Activated B cell treated with CpG ODN at 0.5 μM for 24 hours (primary cell): ENCODE data around the gene RPGR. TPM values are rescaled to one million over a fixed set of nuclear protein-coding genes. Genes with fewer than 3 reads are reported as not detected.

Experiments used
- ATAC-seq: fragments of 200-7000 bp; cut with Tn5 transposase; one replicate; pipeline ENCODE4 v1.10.0; 2021; ENCODE audit warnings: low read depth, mild to moderate bottlenecking, moderate library complexity
- CTCF ChIA-PET: fragments of 350-600 bp; sonication (Branson Sonifier 250); formaldehyde crosslinking; loops from one replicate; lab custom pipeline; 2021; ENCODE audit warnings: antibody characterized with exemption; lab: Charles Lee
- POLR2A ChIA-PET: fragments of 350-600 bp; sonication (Branson Sonifier 250); formaldehyde crosslinking; loops from one replicate; lab custom pipeline; 2021; ENCODE audit warnings: antibody characterized with exemption; lab: Charles Lee
- DNase-seq: peaks from one replicate; pipeline ENCODE4 v3.0.0; 2022
- H3K27ac Mint-ChIP-seq: one replicate; pipeline ENCODE4 v1.8.0; 2020; ENCODE audit warnings: mixed read lengths
- H3K27me3 Mint-ChIP-seq: one replicate; pipeline ENCODE4 v1.8.0; 2021; ENCODE audit warnings: mixed read lengths
- H3K36me3 Mint-ChIP-seq: one replicate; pipeline ENCODE4 v1.8.0; 2021; ENCODE audit warnings: low read depth, mixed read lengths
- H3K4me1 Mint-ChIP-seq: one replicate; pipeline ENCODE4 v1.8.0; 2021; ENCODE audit warnings: mixed read lengths
- H3K4me3 Mint-ChIP-seq: one replicate; pipeline ENCODE4 v1.8.0; 2020; ENCODE audit warnings: mild to moderate bottlenecking, mixed read lengths
- H3K9me3 Mint-ChIP-seq: one replicate; pipeline ENCODE4 v1.8.0; 2020; ENCODE audit warnings: mixed read lengths
- intact Hi-C: fragments of 100-400 bp; cut with micrococcal nuclease; formaldehyde crosslinking; loops from one replicate; pipeline ENCODE4 v1.15.1; 2024
- total RNA-seq: library from RNA; stranded (reverse); gene quantifications from 2 replicates; pipeline ENCODE4 v1.2.3, GENCODE V29; 2022
- TF ChIP-seq, protein P1 (sequence below): fragments of 200-600 bp; IDR thresholded peaks from one replicate; pipeline ENCODE4 v1.8.0; 2022; ENCODE audit warnings: antibody characterized with exemption, mild to moderate bottlenecking

RPGR gene
- total RNA-seq, 1 donor from 2014 or later: 12.4 TPM

DNA sequence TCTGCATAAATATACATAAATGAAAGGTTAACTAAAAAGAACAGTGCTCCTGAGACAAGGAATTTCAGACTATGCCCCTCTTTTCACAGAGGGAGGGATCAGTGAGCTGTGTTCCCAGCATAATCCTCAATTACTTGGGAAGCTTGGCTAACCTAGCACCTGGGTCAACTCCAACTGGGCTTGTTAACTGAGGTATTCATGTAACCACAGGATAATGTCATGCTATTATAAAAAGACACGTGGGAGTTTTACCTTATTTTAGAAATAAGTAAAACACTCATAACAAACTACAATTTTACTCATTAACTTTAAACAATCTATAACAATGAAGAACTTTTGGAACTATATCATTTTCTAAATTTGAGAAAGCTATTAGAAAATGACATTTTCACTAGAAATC lies 48.6 kb downstream of the RPGR start:
- ATAC-seq: no peak
- H3K27ac Mint-ChIP-seq: no peak overlapping the region
- H3K4me1 Mint-ChIP-seq: peaks cover 7% of the 10 kb centered on the region
- H3K36me3 Mint-ChIP-seq: peaks cover 6% of the 10 kb centered on the region
- intact Hi-C loops: no loop called here
- ChIA-PET POLR2A (no interaction called here), CTCF (interaction anchor here (0.8 kb wide), 1 partner anchor 88 kb away, joined by 3 read pairs; no protein-coding TSS in a partner anchor)
- no peaks in the 10 kb centered on the region for H3K9me3 Mint-ChIP-seq
- no peaks in the 10 kb centered on the region for H3K27me3 Mint-ChIP-seq
- no peak overlapping the region for H3K4me3 Mint-ChIP-seq
- TF ChIP-seq, protein P1, sequence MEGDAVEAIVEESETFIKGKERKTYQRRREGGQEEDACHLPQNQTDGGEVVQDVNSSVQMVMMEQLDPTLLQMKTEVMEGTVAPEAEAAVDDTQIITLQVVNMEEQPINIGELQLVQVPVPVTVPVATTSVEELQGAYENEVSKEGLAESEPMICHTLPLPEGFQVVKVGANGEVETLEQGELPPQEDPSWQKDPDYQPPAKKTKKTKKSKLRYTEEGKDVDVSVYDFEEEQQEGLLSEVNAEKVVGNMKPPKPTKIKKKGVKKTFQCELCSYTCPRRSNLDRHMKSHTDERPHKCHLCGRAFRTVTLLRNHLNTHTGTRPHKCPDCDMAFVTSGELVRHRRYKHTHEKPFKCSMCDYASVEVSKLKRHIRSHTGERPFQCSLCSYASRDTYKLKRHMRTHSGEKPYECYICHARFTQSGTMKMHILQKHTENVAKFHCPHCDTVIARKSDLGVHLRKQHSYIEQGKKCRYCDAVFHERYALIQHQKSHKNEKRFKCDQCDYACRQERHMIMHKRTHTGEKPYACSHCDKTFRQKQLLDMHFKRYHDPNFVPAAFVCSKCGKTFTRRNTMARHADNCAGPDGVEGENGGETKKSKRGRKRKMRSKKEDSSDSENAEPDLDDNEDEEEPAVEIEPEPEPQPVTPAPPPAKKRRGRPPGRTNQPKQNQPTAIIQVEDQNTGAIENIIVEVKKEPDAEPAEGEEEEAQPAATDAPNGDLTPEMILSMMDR: no peak
- no peak for DNase-seq

DNA sequence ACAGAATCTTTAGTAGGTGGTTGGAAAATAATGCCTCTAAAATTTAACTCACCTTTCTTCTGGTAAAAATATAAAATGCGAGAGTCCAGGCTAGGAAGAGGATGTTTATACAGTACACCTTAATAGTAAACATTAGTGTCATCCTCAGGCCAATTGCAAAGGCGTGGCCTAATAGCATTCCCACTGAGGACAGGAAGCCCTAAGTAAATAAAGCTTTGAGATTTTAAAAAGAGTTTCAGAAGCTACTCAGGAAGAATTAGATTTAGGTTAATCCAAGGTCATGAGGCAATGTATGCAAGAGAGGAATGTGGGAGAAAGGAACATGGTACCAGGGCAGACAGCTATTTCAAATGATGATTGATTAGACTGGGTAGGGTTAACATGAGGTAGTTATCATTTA lies 49.5 kb downstream of the RPGR start:
- Mint-ChIP-seq H3K4me1 (peaks cover 7% of the 10 kb centered on the region), H3K4me3 (no peak overlapping the region), H3K36me3 (peaks cover 8% of the 10 kb centered on the region), H3K9me3 (no peaks in the 10 kb centered on the region), H3K27me3 (no peaks in the 10 kb centered on the region), H3K27ac (no peak overlapping the region)
- POLR2A ChIA-PET: no interaction called here
- CTCF ChIA-PET: interaction anchor here (0.8 kb wide), 1 partner anchor 89 kb away, joined by 3 read pairs; no protein-coding TSS in a partner anchor
- intact Hi-C loops: no loop called here
- ATAC-seq: no peak
- DNase-seq: no peak
- TF ChIP-seq, protein P1: no peak

DNA sequence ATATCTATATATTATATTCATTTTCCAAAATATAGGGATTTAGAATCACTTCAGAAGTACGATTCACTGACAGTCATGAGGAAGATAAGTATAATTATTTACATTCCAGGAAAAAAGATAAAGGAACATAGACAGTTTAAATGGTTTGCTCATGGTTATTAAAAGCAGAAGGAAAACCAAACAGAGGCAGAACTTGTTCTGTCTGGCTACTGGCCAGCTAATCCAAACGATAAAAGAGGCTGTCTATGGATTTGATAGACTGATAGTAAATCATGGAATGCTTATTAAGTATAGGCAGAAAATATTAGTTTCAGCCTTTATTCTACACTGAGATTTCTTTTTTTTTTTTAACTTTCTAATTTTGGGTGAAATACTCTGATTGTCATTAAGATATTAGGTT lies 50.2 kb downstream of the RPGR start:
- Mint-ChIP-seq H3K9me3 (no peaks in the 10 kb centered on the region), H3K27ac (no peak overlapping the region), H3K4me1 (peaks cover 7% of the 10 kb centered on the region), H3K36me3 (peaks cover 6% of the 10 kb centered on the region), H3K27me3 (no peaks in the 10 kb centered on the region), H3K4me3 (no peak overlapping the region)
- CTCF ChIA-PET: no interaction called here
- intact Hi-C loops: no loop called here
- POLR2A ChIA-PET: no interaction called here
- TF ChIP-seq, protein P1: no peak
- no peak for DNase-seq
- no peak for ATAC-seq

DNA sequence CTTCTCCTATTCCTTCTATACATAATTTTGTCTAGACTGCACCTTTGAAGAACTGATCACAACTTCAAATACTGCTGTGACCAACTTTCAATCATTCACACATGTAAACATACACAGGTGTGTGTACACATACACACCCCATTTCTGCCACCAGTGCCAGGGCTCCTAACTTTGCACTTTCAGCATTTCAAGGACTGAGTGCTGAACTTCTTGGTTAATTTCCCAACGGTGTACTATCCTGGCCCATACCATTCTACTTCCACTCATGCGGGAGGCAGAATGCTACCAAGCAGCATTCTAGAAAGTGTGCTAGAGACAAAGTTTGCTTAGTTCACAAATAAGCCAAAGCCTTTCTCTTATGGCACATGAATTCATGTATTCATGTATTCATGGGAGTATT lies 51.2 kb downstream of the RPGR start:
- Mint-ChIP-seq H3K4me1 (peaks cover 7% of the 10 kb centered on the region), H3K9me3 (no peaks in the 10 kb centered on the region), H3K4me3 (peak overlapping the region; percentile 32), H3K36me3 (peaks cover 5% of the 10 kb centered on the region), H3K27ac (no peak overlapping the region), H3K27me3 (no peaks in the 10 kb centered on the region)
- intact Hi-C loops: no loop called here
- CTCF ChIA-PET: no interaction called here
- ATAC-seq (no peak), DNase-seq (no peak)
- POLR2A ChIA-PET: no interaction called here
- TF ChIP-seq, protein P1: no peak

DNA sequence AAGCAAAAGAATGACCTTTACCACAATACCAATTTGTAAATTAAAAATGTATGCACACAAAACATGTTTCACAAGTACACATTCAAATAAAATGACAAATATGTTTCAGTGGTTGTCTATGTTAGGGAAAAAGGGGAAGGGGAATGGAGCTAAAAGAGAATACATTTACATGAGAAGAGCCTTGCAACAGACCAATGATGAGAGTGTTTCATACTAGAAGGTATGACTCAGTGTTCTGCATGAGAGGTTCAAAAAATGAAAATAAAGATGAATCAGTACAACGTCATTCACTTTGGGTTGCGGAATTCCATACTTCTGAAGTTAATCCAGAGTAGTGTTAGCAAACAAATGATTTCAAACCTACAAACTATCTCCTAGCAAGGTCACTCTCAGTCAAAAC lies 51.7 kb downstream of the RPGR start:
- no peak overlapping the region for H3K4me3 Mint-ChIP-seq
- DNase-seq (no peak), ATAC-seq (peak; percentile 34)
- ChIA-PET CTCF (no interaction called here), POLR2A (no interaction called here)
- H3K36me3 Mint-ChIP-seq: peaks cover 10% of the 10 kb centered on the region
- H3K4me1 Mint-ChIP-seq: peaks cover 9% of the 10 kb centered on the region
- intact Hi-C loops: no loop called here
- TF ChIP-seq, protein P1: no peak
- H3K27ac Mint-ChIP-seq: peak overlapping the region; percentile 71
- no peaks in the 10 kb centered on the region for H3K27me3 Mint-ChIP-seq
- no peaks in the 10 kb centered on the region for H3K9me3 Mint-ChIP-seq
